SK-N-SH treated with all-trans-retinoic acid at 6 μM for 48 hours (cell line): ENCODE results near the gene PRM1.

Experiments
- ISL1 ChIP-seq: fragments of 250-450 bp; sonication (Bioruptor Pico); IDR thresholded peaks from 2 replicates; pipeline ENCODE4 v2.1.2; 2022; ENCODE audit warnings: mild to moderate bottlenecking, moderate library complexity
- OSR1 ChIP-seq: fragments of 250-450 bp; sonication (Bioruptor Pico); IDR thresholded peaks from 2 replicates; pipeline ENCODE4 v1.8.0; 2022; ENCODE audit warnings: moderate library complexity, mild to moderate bottlenecking, inconsistent platforms
- PATZ1 ChIP-seq: fragments of 250-450 bp; sonication (Bioruptor Pico); IDR thresholded peaks from 2 replicates; pipeline ENCODE4 v1.8.0; 2020; ENCODE audit warnings: mild to moderate bottlenecking, moderate library complexity, borderline replicate concordance
- PPARA ChIP-seq: fragments of 250-450 bp; sonication (Bioruptor Pico); IDR thresholded peaks from 2 replicates; pipeline ENCODE4 v1.5.0; 2020; ENCODE audit warnings: mild to moderate bottlenecking, borderline replicate concordance
- RARB ChIP-seq: fragments of 250-450 bp; sonication (Bioruptor Pico); IDR thresholded peaks from 2 replicates; pipeline ENCODE4 v1.8.0; 2021; ENCODE audit warnings: mild to moderate bottlenecking, moderate library complexity
- SNAI2 ChIP-seq: fragments of 250-450 bp; sonication (Bioruptor Pico); IDR thresholded peaks from 2 replicates; pipeline ENCODE4 v1.5.0; 2020; ENCODE audit warnings: mild to moderate bottlenecking, moderate library complexity
- TOX ChIP-seq: fragments of 250-450 bp; sonication (Bioruptor Pico); IDR thresholded peaks from 2 replicates; pipeline ENCODE4 v1.8.0; 2021; ENCODE audit warnings: mild to moderate bottlenecking, moderate library complexity, borderline replicate concordance
- ZC3H10 ChIP-seq: fragments of 250-450 bp; sonication (Bioruptor Pico); IDR thresholded peaks from 2 replicates; pipeline ENCODE4 v1.5.1; 2021; ENCODE audit warnings: mild to moderate bottlenecking, moderate library complexity
- ZFP3 ChIP-seq: fragments of 250-450 bp; sonication (Bioruptor Pico); IDR thresholded peaks from 2 replicates; pipeline ENCODE4 v1.5.0; 2020; ENCODE audit warnings: mild to moderate bottlenecking, moderate library complexity
- ZFP30 ChIP-seq: fragments of 450-650 bp; formaldehyde crosslinking; IDR thresholded peaks from 2 replicates; pipeline ENCODE4 v1.5.0; 2022; ENCODE audit warnings: mild to moderate bottlenecking, moderate library complexity
- ZNF565 ChIP-seq: fragments of 450-650 bp; formaldehyde crosslinking; conservative IDR thresholded peaks from 2 replicates; pipeline ENCODE4 v1.5.0; 2020; ENCODE audit warnings: low read depth, mild to moderate bottlenecking, moderate library complexity
- ZNF70 ChIP-seq: fragments of 450-650 bp; formaldehyde crosslinking; IDR thresholded peaks from 2 replicates; pipeline ENCODE4 v1.5.0; 2020; ENCODE audit warnings: mild to moderate bottlenecking, moderate library complexity
- TF ChIP-seq, protein P1 (sequence below): fragments of 250-450 bp; sonication (Bioruptor Pico); IDR thresholded peaks from 2 replicates; pipeline ENCODE4 v1.8.0; 2021; ENCODE audit warnings: low read depth, mild to moderate bottlenecking, moderate library complexity, borderline replicate concordance
- TF ChIP-seq, protein P2 (sequence below): fragments of 250-450 bp; sonication (Bioruptor Pico); IDR thresholded peaks from 2 replicates; pipeline ENCODE4 v1.5.1; 2020; ENCODE audit warnings: low read depth, mild to moderate bottlenecking, moderate library complexity

DNA sequence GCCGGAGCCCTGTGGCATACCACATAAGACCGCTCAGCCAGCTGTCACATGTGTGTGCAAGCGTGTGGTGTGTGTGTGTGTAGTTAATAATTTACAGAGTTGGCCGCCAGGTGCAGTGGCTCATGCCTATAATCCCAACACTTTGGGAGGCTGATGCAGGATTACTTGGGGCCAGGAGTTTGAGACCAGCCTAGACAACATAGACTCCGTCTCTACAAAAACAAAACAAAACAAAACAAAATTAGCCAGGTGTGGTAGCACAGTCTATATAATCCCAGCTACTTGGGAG is 45.5 kb downstream of the PRM1 start:
- TF ChIP-seq ZC3H10 (CRISPR knock-in tag) (no peak), PPARA (CRISPR knock-in tag) (no peak), SNAI2 (CRISPR knock-in tag) (no peak), RARB (CRISPR knock-in tag) (no peak), ZFP30 (no peak), ZNF565 (CRISPR knock-in tag) (no peak), ZNF70 (CRISPR knock-in tag) (no peak), PATZ1 (CRISPR knock-in tag) (no peak), TOX (no peak), ISL1 (CRISPR knock-in tag) (no peak), ZFP3 (CRISPR knock-in tag) (no peak), OSR1 (CRISPR knock-in tag) (no peak)
- TF ChIP-seq, protein P1, sequence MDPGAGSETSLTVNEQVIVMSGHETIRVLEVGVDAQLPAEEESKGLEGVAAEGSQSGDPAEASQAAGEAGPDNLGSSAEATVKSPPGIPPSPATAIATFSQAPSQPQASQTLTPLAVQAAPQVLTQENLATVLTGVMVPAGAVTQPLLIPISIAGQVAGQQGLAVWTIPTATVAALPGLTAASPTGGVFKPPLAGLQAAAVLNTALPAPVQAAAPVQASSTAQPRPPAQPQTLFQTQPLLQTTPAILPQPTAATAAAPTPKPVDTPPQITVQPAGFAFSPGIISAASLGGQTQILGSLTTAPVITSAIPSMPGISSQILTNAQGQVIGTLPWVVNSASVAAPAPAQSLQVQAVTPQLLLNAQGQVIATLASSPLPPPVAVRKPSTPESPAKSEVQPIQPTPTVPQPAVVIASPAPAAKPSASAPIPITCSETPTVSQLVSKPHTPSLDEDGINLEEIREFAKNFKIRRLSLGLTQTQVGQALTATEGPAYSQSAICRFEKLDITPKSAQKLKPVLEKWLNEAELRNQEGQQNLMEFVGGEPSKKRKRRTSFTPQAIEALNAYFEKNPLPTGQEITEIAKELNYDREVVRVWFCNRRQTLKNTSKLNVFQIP (CRISPR knock-in tag), result no peak
- TF ChIP-seq, protein P2, sequence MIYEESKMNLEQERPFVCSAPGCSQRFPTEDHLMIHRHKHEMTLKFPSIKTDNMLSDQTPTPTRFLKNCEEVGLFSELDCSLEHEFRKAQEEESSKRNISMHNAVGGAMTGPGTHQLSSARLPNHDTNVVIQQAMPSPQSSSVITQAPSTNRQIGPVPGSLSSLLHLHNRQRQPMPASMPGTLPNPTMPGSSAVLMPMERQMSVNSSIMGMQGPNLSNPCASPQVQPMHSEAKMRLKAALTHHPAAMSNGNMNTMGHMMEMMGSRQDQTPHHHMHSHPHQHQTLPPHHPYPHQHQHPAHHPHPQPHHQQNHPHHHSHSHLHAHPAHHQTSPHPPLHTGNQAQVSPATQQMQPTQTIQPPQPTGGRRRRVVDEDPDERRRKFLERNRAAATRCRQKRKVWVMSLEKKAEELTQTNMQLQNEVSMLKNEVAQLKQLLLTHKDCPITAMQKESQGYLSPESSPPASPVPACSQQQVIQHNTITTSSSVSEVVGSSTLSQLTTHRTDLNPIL (CRISPR knock-in tag), result no peak
